Measurements from ENCODE around the gene POLG2. TPM values are rescaled to one million over a fixed set of nuclear protein-coding genes. Genes with fewer than 3 reads are reported as not detected.
A peak's percentile ranks its signal among the peaks of the same experiment; 100 is the strongest.

The POLG2 gene
- total and polyA plus RNA-seq, 10 of the 15 experiments (the other 5 are each of a cell fraction or from before 2014, with no cell fraction given): 10.2 to 27.7 (median 22.2) TPM

DNA sequence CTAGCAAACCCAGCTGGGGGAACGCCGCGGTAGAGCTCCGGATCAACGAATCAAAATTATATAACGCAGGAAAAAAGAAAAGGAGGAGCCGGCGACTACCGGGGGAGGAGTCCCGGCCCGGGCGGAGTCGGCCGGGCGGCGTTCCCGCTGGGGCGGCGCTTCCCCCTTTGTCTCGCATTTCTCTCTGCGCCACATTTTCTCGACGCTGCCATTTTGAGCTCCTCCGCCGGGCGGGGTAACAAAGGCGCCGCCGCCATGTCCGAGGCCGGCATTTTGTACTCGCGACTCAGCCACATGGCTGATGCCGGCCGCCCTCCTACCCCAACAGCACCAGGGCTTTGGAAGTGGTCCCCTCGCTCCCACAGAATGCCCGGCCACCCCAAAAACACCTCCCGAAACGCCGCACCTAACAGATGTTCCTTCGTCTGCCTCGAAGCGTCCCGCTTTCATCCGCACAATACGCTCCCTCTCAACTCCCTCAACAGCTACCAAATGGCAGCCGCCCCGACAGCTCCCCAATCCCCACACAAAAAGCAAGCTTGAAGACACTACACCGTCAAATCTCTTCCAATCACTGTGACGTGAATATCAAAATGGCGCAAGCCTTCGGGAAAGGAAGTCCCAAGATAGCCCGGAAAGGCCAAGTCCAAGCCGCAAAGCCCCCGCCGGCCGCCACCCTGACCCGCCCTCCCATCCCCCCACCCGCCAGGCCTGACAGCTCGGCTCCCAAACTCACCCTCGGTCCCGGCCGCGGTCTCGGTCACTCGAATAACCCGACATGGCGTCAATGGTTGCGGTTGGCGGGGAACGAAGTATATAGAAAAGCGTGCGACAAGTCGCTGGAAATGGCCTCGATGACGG, 8.7 kb upstream of the POLG2 start:
- Histone ChIP-seq H3K79me2 (ENCODE audit: control insufficient read depth, insufficient read depth, low read length) (peaks cover 82% of the 10 kb centered on the region), H3K4me2 (ENCODE audit: control insufficient read depth, insufficient read depth) (peak overlapping the region; percentile 66), H3K36me3 (ENCODE audit: control insufficient read depth in 2 of 2, insufficient read depth in 2 of 2, low read length in 1 of 2) (peaks cover 10 to 41% of the 10 kb centered on the region in 2 experiments), H3K27me3 (replicated peaks in 1 of 2; ENCODE audit: control insufficient read depth in 2 of 2, insufficient read depth in 2 of 2, low read length in 1 of 2) (no peaks in the 10 kb centered on the region), H3K4me3 (peak overlapping the region; percentile 100), H3K27ac (ENCODE audit: control insufficient read depth, insufficient read depth) (peak overlapping the region; percentile 100), H3K4me1 (ENCODE audit: control insufficient read depth, insufficient read depth, low read length) (peaks cover 7% of the 10 kb centered on the region; the same call in 1 of the 2 replicates), H2AFZ (ENCODE audit: control insufficient read depth, low read depth, low read length) (no peak overlapping the region), H3K9me3 (replicated peaks; ENCODE audit: control insufficient read depth, insufficient read depth, low read length) (no peaks in the 10 kb centered on the region), H4K20me1 (ENCODE audit: control insufficient read depth, insufficient read depth) (peaks cover 10% of the 10 kb centered on the region), H3K9ac (ENCODE audit: control insufficient read depth, insufficient read depth, low read length) (peak overlapping the region; percentile 100)
- no TSS peak for BruUV-seq (replicated peaks)
- ATAC-seq (peak; percentile 66), FAIRE-seq (no peak), DNase-seq (ENCODE audit: low read depth, low spot score) (no peak)
- CTCF ChIA-PET: interaction anchor here (0.8 to 17.7 kb wide), 8 partner anchors 7 to 128 kb away, joined by 3 to 350 read pairs (median 4); partner anchors contain the start of gene POLG2
- in situ Hi-C loops (cut with MboI) (loop anchor here (10.0 kb wide), 2 partner anchors 139 to 661 kb away; partner anchors contain the start of gene SMARCD2), intact Hi-C loops (cut with micrococcal nuclease; ENCODE audit: unreplicated experiment) (loop anchor here (1.0 to 2.0 kb wide), 2 partner anchors 8 to 143 kb away; partner anchors contain the start of gene POLG2)
- SMC1A ChIA-PET (ENCODE audit: uncharacterized antibody, unreplicated experiment): interaction anchor here (0.9 to 2.9 kb wide), 11 partner anchors 8 to 187 kb away, joined by 3 to 25 read pairs (median 4); partner anchors contain the start of gene POLG2
- under 1% methylated on average over 56 of the region's 76 CpGs for WGBS (ENCODE audit: insufficient coverage, insufficient replicate concordance, low lambda C conversion rate, missing lambda C conversion rate)
- RAD21 ChIA-PET (ENCODE audit: unreplicated experiment): interaction anchor here (1.0 to 2.6 kb wide), 10 partner anchors 9 to 143 kb away, joined by 3 to 11 read pairs (median 4); partner anchors contain the start of gene POLG2
- POLR2A ChIA-PET: interaction anchor here (0.7 to 3.0 kb wide), 15 partner anchors 9 to 1497 kb away, joined by 3 to 64 read pairs (median 4); partner anchors contain the start of genes MAP3K3 and POLG2
- TF ChIP-seq EZH2 (IDR thresholded peaks at IDR 0.05; ENCODE audit: borderline replicate concordance, control insufficient read depth, low read depth, low read length) (no peak), SMC3 (IDR thresholded peaks at IDR 0.05; ENCODE audit: borderline replicate concordance, low read length) (no peak), GATAD2B (conservative IDR thresholded peaks at IDR 0.05; ENCODE audit: low read depth) (no peak), MYC (IDR thresholded peaks at IDR 0.05; ENCODE audit: insufficient read depth, insufficient read length, insufficient replicate concordance, low read length, severe bottlenecking) (peak; percentile 93), SUPT20H (IDR thresholded peaks at IDR 0.05; ENCODE audit: borderline replicate concordance, control insufficient read depth, low read depth, low read length) (no peak), LARP7 (IDR thresholded peaks at IDR 0.05) (peak; percentile 77; the same call in 1 of the 2 replicates), ZSCAN29 (IDR thresholded peaks at IDR 0.05) (no peak), PML (IDR thresholded peaks at IDR 0.05; ENCODE audit: low read length) (no peak), NFXL1 (IDR thresholded peaks at IDR 0.05; ENCODE audit: borderline replicate concordance) (no peak), NR2F1 (conservative IDR thresholded peaks at IDR 0.05) (no peak), ZNF24 (IDR thresholded peaks at IDR 0.05) (no peak), FOXK2 (IDR thresholded peaks at IDR 0.05) (no peak), HDAC2 (IDR thresholded peaks at IDR 0.05) (no peak), EGR1 (IDR thresholded peaks at IDR 0.05; ENCODE audit: borderline replicate concordance in 1 of 2, low read depth in 2 of 2, low read length in 2 of 2) (0 out of 3 replicates have a peak, but pooled peaks of 1 of the 2 experiments have one; percentile 11), CHD1 (IDR thresholded peaks at IDR 0.05; ENCODE audit: low read depth, low read length) (peak; percentile 91)
- TF ChIP-seq, protein P1, sequence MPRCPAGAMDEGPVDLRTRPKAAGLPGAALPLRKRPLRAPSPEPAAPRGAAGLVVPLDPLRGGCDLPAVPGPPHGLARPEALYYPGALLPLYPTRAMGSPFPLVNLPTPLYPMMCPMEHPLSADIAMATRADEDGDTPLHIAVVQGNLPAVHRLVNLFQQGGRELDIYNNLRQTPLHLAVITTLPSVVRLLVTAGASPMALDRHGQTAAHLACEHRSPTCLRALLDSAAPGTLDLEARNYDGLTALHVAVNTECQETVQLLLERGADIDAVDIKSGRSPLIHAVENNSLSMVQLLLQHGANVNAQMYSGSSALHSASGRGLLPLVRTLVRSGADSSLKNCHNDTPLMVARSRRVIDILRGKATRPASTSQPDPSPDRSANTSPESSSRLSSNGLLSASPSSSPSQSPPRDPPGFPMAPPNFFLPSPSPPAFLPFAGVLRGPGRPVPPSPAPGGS (IDR thresholded peaks at IDR 0.05; ENCODE audit: borderline replicate concordance, insufficient read depth, low read depth, low read length, poor library complexity, severe bottlenecking): no peak
- TF ChIP-seq, protein P2, sequence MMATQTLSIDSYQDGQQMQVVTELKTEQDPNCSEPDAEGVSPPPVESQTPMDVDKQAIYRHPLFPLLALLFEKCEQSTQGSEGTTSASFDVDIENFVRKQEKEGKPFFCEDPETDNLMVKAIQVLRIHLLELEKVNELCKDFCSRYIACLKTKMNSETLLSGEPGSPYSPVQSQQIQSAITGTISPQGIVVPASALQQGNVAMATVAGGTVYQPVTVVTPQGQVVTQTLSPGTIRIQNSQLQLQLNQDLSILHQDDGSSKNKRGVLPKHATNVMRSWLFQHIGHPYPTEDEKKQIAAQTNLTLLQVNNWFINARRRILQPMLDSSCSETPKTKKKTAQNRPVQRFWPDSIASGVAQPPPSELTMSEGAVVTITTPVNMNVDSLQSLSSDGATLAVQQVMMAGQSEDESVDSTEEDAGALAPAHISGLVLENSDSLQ (IDR thresholded peaks at IDR 0.05): peak; percentile 46; the same call in 1 of the 2 replicates
- TF ChIP-seq, protein P3, sequence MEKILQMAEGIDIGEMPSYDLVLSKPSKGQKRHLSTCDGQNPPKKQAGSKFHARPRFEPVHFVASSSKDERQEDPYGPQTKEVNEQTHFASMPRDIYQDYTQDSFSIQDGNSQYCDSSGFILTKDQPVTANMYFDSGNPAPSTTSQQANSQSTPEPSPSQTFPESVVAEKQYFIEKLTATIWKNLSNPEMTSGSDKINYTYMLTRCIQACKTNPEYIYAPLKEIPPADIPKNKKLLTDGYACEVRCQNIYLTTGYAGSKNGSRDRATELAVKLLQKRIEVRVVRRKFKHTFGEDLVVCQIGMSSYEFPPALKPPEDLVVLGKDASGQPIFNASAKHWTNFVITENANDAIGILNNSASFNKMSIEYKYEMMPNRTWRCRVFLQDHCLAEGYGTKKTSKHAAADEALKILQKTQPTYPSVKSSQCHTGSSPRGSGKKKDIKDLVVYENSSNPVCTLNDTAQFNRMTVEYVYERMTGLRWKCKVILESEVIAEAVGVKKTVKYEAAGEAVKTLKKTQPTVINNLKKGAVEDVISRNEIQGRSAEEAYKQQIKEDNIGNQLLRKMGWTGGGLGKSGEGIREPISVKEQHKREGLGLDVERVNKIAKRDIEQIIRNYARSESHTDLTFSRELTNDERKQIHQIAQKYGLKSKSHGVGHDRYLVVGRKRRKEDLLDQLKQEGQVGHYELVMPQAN (conservative IDR thresholded peaks at IDR 0.05): peak; percentile 20

Data from GM12878 (cell line).